NCI-H446 (cell line): ENCODE results near the gene PREP.
A peak's percentile ranks its signal among the peaks of the same experiment; 100 is the strongest.

Experiments used
- DNase-seq, 2 experiments: peaks; one replicate each; lab custom pipeline; 2025; lab: John Stamatoyannopoulos, UW

Gene PREP

DNA sequence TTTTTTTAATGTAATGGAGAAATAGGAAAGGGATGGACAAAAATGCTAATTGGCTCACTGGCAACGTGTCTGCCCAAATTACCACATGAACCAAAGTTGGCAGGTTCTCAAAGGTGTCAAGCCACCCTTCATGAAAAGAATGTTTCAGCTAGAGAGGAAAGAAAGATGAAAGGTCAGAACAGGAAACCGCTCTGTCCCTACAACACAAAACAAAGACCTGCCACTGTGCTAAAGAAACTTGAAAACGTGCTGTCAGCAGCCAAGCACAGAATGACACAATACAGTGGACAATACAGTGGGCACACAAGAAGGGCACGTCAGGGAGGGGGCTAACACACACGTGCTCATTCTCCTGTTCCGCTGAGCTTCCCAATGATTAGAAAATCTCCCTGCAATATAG lies 4.9 kb downstream of the PREP start:
- DNase-seq: no peak

DNA sequence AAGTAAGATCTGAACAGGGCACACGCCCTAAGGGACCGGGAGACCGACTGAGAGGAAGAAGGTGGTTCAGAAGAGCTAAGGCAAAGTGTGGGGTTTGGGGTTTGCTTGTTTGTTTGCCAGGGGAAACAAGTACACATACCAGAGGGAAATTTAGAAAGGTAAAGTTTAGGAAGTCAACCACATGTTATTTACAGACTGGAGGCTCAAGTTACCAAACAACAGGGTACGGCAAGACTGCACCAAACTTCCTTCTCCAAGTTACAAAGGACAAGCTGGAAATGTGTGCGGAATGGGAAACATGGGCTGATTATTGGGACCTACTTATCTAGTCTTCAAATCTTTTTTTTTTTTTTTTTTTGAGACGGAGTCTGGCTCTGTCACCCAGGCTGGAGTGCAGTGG lies 11.2 kb downstream of the PREP start:
- no peak for DNase-seq

DNA sequence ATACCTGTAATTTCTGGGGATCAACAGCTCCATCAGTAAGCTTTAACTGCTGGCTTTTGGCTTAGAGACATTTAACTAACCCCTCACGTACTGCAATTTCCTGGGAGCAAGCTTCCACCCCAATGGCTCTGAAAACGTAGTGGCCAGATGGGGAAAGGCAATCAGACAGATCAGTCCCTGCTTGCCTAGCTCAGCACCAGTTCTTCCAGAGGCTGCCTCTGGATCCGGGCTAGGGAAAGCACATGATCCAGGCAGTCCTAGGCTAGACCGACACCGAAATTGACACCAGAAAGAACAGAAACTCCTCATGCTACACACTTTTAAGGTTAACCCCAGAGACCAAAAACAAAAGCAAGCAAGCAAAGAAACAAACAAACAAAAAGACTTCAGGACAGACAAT lies 13.3 kb downstream of the PREP start:
- no peak for DNase-seq

DNA sequence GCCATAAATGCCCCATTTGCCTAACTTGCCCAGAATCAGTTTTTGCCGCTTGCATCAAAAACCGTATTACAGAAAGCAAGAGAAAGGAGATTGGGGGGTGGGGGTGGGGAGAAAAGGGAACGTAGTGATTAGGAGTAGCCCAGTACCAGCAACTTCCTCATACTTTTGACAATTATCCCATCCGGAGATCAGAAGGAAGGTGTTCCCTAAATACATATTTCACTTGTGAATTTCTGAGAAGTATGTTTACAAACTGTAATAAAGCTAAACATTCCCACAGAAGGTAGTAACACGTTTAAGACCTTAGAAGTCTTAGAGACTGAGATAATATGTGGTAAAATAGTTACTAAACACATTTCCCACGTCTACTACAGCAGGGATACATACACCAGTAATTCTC lies 14.5 kb downstream of the PREP start:
- no peak for DNase-seq

DNA sequence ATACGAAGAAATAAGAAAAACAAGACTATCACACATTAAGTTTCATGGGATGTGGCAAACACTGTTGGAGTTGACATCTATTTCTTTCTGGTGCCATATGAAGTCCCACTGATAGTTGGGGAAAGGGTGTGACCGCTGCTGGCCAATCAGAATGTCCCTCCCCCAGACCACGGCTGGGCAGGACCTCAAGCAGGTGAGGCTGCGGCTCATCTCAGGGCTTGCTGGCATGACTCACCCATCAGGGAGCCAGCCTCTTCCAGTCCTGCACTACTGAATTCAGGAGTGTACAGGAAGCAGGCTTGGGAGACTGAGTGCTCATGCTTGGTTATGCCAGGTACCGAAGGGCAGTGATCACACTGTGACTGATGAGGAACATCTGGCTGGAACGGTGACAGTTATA lies 18.9 kb downstream of the PREP start:
- DNase-seq: no peak

DNA sequence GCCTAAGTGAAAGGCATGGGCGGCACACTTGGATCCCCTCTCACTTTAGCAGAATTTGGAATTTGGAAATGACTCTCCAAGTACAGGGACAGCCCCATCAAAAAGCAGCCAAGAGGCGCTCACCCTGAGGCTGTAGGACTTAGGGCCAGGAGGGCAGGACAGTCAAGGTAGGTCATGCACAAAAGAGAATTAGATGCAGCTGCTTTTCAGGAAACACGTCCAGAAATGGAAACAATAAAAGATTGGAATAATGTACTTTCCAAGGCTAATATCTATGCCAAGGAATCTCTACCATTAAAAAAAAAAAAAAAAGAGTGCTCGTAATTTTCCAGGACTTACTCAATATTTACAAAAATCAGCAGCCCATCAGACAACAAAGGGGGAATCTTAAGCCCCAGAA lies 19.9 kb downstream of the PREP start:
- DNase-seq: no peak

DNA sequence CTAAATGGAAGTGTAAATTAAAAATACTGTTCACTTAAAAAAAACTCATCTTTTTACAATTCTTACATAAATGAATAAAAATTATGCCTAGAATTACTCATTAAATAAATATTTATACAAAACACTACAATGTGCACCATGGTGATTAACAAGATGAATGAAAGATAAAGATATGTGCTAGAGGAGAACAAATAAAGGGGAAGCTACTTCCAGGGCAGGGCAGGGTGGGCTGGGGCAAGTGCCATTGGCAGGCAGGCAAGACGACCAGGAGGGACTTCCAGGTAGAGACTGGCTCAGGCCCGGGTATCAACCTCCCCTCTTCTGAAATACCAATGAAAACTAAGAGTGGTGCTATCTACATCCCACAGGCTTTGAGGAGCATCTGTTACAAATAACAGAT lies 20.4 kb downstream of the PREP start:
- no peak for DNase-seq

DNA sequence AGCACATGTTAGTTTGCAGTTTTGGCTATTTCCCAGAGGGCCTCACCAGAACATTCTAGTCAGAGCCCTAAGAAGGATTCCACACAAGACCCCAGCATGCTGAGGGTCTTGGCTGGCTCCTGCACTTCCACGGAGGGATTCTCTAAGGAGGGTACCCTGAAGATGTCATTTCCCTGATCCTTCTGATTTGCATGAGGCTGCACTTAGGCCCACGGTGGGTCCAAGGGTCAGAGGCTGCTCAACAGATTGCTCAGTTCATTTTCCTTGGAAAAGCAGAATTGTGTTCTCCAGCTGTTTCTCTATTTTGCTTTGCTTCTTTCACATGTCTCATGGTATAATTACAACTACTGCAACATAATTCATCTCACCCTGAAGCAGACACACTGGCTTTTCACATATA lies 22.2 kb downstream of the PREP start:
- no peak for DNase-seq

DNA sequence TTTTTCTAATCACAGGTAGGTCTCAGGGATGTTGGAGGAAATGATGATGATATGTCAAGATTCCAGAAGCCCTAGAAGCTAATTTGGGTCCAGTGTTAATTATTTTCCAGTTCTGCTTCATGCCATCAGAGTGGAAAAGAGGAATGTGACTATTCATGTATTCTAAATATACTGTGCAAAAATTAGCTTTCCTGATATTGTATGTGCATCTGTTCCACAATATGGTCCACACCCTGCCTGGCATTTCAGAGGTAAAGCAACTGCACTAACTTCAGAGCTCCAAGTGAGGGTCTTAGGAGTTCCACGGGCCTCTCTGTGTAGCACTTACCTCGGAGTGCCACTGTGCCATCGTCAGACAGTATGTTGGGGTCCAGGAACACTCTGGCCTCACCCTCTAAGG lies 27.1 kb downstream of the PREP start:
- DNase-seq: no peak

DNA sequence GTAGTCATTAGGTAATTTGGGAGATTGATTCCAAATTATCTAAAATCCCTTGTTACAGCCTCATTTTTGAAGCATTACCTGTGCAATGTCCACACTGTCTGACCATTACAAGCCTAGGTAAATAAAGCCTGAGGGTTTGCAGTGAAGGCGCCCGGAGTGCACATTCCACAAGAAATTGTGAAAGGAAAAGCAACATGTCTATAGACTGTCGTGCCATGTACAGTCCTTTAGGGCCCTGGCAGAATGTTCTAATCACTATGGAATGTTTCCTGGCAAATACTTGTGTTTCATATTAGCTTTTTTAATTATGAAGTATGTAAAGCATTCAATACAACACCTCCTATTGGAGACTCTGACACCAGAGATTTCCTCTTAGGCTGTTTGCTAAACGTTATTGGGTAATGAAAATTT lies 28.9 kb downstream of the PREP start:
- DNase-seq: no peak

DNA sequence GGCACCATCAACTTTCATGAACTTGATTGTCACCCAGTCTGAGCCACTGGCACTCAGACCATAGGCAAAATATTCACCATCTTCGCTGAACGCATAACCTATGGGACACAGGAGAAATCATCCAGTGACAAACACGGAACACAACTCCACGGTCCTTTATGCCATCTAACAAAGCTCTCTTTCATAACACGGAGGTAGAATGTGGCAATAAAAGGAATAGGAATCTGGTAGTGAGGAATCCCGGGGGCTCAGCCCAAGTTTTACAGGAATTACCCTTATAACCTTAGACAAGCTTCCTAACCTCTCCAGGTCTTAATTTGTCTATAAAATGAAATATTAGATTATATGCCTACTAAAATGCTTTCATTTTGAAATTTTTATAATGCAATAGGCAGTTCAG lies 29.4 kb downstream of the PREP start:
- no peak for DNase-seq

DNA sequence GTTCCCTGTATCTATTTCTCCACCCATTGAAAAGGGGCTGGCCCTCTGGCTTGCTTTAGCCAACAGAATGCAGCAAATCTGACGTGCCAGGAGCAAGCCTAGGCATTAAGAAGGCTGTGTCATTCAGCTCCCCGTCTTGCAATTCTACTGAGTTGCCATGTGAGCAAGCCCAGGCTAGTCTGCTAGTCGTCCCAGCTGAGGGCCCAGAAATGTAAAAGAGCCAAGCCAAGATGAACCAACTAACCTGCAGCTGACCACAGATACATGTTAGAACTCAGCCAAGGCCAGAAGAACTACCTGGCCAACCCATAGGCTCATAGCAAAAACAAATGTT lies 30.1 kb downstream of the PREP start:
- DNase-seq: no peak

DNA sequence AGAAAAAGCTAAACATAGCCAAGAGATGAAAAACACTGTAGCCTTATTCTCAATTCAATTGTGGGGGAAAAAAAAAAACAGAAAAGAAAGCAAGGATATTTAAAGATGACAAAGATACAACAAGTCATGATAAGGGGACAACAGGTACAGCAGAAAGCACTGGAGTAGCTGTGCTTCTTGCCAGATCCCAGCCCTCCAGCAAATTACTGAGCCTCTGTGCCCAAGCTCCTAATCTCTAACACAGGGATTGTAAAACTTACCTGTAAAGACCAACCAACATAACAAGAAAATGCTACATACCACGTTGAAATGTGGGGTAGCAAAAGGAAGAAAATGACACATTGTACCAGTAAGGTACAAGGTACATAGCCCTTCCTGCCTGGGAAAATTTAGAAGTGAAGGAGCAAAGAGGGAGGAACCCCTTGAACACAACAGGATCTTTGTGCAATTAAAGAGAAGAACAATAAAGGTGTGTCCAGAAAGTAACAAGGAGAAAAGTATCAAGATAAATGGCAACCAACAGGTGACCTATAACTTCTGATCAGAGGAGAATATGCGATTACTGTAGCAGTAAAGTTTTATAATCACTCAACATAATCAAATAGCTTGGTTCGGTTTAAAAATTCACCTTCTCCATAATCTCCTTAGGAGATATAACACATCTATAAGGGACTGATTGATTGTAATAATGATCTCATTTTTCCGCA lies 30.6 kb downstream of the PREP start:
- no peak for DNase-seq

DNA sequence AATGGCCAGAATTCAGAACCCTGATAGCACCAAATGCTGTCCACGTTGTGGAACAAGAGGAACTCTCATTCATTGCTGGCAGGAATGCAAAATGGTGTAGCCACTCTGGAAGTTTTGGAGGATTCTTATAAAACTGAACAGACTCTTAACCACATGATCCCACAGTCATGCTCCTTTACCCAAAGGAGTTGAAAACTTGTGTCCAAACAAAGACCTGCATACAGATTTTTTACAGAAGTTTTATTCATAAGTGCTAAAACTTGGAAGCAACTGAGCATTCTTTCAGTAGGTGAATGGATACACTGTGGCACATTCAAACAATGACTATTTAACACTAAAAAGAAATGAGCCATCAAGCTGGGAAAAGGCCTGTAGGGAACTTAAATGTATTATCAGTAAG lies 32.5 kb downstream of the PREP start:
- DNase-seq: no peak

DNA sequence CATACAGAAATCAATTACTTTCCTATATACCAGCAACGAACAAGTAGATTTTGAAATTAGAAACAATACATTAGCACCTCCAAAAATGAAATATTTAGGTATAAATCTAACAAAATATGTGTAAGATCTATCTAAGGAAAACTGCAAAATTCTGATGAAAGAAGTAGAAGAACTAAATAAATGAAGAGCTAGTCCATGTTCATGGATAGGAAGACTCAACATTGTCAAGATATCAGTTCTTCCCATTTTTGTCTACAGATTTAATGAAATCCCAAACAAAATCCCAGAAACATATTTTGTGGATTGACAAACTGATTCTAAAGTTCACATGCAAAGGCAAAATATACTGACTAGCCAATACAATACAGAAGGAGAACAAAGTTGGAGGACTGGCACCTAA lies 33.7 kb downstream of the PREP start:
- DNase-seq: no peak

DNA sequence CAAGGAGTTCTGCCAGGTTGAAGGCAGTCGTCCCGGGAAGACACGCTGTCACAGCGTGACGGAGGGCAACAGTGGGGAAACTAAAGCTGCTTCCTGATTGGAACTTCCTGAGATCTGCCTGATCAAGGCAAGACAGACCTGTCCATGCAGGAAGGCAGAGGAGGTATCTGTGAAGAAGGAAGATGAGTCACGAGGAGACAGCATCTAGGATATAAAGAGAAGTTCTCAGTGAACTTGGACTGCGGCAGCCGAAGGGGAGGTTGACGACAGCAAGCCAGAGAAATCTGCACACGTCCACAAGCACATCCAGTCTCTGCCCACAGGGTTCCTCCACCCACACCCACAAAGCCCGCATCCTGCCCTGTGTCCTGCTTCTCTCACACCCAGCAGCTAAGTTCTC lies 38.6 kb downstream of the PREP start:
- DNase-seq: no peak

DNA sequence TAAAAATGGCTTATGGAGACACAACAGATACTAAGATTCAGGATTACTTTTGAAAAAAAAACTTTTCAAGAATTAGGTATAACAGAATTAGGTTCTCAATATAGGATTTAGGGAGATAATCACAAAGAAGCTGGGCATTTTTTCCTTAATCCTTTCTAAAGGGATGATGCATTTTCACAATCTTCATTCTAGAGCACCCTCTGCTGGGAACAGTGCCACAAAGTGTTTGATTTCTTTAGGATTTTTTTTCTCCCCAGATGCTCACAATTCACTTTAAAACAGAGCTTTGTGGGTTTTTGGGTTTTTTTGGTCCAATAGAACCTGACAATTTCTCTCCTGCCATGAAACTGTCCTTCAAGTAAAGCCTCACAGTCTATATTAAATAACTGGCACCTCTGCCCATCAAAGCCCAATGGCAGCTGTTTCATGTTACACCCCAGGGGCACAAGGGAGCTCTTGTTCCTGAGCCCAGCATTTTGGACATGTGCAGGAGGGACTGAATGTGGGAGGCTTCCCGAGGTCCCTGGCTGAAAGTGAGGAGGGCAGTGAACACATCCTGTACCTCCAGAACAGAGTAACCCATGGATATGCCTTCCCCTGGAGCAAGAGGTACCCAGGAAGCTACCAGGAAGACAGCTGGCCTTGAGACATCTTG lies 39.7 kb downstream of the PREP start:
- DNase-seq: peak in 1 of 2 experiments; percentile 19

DNA sequence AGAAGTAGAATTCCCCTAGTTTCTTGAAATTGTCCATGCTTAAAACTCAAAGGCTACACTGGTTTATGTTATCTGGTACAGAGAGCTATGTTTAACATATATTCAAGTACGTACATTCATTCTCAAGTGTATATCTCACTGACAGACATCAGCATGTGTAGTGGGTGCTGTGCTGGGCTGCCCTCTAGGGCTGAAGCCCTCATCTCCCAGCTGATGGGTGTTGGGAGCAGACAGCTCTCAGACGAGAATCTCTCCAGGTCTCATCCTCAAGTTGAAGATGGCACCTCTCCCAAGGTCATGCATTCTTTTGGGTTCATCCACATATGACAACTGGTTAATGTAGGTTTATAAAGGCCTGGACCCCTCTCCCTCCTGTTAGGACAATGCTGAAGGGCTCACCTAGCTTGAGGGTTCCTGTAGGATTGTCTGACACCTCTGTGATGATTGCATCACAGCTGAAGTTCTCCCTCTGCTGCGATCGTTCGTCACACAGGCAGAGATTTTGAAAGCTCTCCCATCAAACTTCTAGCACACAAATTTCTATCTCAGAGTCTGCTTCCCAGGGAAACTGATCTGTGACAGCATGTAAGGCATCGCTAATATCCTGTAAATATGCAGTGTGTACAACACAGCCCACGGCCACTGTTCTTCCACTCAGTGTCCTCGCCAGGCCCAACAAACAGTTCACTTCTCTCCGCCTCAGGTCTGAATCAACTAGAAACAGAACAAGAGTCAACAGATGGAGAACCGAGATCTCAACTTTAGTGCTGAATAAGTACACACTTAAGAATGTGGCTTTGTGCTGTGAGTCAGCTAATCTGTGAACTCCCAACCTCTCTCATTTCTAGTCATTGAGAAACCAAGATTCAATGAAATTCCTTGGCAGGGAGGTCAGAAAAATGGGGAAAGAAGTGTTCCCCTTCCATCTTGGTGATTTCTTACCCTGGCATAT lies 43.2 kb downstream of the PREP start:
- DNase-seq: no peak

DNA sequence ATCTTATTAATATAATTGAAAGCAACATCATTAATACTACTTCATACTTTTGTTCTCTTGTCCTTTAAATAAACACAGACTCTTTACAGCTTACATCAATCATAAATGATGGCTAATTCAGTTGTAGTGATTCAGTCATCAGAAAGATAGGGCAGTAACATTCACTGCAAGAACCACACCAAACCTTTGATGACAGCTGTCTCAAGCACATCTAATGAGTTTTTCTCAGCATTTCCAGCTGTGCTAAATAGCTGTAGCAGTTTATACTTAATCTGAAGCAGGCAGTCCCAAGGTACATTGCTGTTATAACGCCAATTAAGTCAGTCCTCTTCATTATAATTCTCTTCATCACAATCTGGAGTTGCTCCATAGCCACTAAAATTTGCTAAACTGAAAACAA lies 45.7 kb downstream of the PREP start:
- no peak for DNase-seq

DNA sequence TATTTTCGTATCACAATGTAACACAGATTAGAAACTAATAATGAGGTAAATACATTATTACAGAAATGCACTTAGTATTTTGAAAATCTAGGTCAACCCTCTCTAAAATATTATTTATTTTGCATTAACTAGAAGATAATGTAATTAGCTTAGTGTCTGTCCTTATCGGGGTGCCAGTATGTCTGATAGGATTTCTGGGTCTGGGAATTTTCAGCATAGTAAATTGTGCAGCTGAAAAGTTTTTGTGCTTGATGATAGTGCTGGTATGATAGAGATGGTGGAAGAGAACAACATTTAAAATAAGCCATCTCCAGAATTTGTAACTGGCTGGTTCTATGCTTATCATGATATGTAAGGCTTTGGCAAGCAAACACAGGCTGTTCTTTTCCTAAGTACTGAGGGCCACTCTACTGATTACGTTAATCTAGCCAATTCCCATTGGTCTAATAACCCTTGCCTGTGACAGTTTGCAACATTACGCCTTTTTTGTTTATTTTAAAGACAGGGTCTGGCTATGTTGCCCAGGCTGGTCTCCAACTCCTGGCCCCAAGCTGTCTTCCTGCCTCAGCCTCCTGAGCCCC lies 50.8 kb downstream of the PREP start:
- DNase-seq: no peak

DNA sequence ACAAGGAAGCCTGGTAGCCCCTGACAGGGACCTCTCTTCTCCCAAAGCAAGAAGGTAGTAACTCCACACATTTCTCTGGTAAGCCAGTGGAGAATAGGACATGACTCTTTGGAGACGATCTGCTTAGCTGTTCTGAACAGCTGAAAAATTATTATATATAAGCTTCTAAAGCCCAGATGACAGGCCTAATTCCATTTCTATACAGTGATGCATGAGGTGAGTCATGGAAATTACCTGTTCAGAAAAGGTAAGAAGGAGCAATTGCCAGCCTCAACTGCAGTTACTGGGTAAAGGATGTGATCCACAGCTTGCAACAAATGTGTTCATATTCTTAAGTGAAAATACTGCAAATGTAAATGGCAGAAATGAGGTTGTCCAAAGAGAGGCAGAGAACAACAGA lies 54.0 kb downstream of the PREP start:
- no peak for DNase-seq

DNA sequence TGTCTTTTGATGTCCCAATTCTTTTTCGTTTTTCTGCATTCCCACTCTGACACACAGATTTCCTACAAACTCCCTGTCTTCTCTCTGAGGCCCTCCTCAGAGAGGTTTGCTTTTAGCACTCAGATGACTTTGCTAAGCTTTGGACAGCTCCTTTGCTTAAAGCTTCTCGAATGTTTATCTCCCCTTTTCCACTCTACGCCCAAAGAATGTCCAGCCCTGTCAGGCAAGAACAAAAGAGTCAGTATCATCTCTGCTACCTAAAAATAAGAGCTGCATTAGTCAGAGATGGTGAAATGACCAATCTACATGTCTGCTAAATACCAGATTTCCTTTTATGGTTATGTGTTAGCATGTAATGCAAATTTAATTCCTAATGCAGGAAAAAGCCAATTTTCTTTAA lies 56.8 kb downstream of the PREP start:
- no peak for DNase-seq

DNA sequence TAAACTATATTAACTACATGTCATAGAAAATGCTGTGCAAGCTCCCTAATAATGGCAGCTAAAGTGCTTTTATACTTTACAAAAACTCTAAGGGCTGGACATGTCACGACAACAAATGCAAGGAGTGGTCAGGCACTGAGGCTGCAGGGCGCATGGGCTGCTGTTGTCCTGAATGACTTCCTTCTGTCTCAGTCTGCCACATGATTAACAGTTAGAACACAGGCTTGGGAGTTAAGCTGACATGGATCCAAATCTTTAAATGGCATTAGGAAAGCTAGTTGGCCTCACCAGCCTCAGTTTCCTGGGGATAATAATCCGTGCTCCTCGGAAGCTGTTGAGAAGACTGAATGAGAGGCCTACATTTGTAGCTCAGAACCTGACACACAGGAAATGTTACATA lies 57.4 kb downstream of the PREP start:
- DNase-seq: no peak
